ENCODE results near the gene IGSF21. TPM values are rescaled to one million over a fixed set of nuclear protein-coding genes. Genes with fewer than 3 reads are reported as not detected.
A peak's percentile ranks its signal among the peaks of the same experiment; 100 is the strongest.

The IGSF21 gene
- total and polyA plus RNA-seq, 12 donors: 0.18 to 16.4 (median 7.0) TPM

- intact Hi-C loops (cut with DNase I): loop anchor here in 1 of 2 donors (10.0 kb wide), 1 partner anchor 306 kb away; no protein-coding TSS in a partner anchor
- peaks cover 4% of the 10 kb centered on the region for H3K27me3 ChIP-seq
These were observed 122.7 kb downstream of the IGSF21 start for GRCh38 chr1:18230321-18230720.

GRCh38 chr1:18230840-18231239, 123.2 kb downstream of the IGSF21 start:
- Histone ChIP-seq H3K27me3 (peaks cover 4% of the 10 kb centered on the region), H3K4me1 (replicated peaks in 1 of 2) (no peaks in the 10 kb centered on the region), H3K4me3 (no peak overlapping the region), H3K27ac (no peak overlapping the region), H3K36me3 (replicated peaks in 1 of 2) (no peaks in the 10 kb centered on the region), H3K9me3 (replicated peaks in 1 of 3) (no peaks in the 10 kb centered on the region)
- 17 to 39% (median 22%) methylated on average over 3 to 9 of the region's 9 CpGs for WGBS, 4 donors
- intact Hi-C loops (cut with DNase I): loop anchor here in 1 of 2 donors (10.0 kb wide), 1 partner anchor 306 kb away; no protein-coding TSS in a partner anchor
- TF ChIP-seq POLR2A (IDR thresholded peaks at IDR 0.05) (no peak), CTCF (IDR thresholded peaks at IDR 0.05) (no peak)
- DNase-seq: no peak

More at GRCh38 chr1:18230321-18230720, 122.7 kb downstream of the IGSF21 start:
- no peak overlapping the region for H3K27ac ChIP-seq
- DNase-seq: no peak
- H3K4me1 ChIP-seq (replicated peaks in 1 of 2): no peaks in the 10 kb centered on the region
- H3K9me3 ChIP-seq (replicated peaks in 1 of 3): no peaks in the 10 kb centered on the region
- no peaks in the 10 kb centered on the region for H3K36me3 ChIP-seq (replicated peaks in 1 of 2)
- TF ChIP-seq POLR2A (IDR thresholded peaks at IDR 0.05) (no peak), CTCF (IDR thresholded peaks at IDR 0.05) (no peak)
- WGBS, 4 donors: 48 to 58% (median 53%) methylated on average over 6 of the region's 6 CpGs
- H3K4me3 ChIP-seq: no peak overlapping the region

GRCh38 chr1:18232052-18232451, 124.5 kb downstream of the IGSF21 start:
- no peak for TF ChIP-seq POLR2A (IDR thresholded peaks at IDR 0.05)
- peak in 1 of 6 experiments; percentile 23 for TF ChIP-seq CTCF (IDR thresholded peaks at IDR 0.05)
- Histone ChIP-seq H3K4me3 (no peak overlapping the region), H3K4me1 (replicated peaks in 1 of 2) (no peaks in the 10 kb centered on the region), H3K27me3 (peaks cover 4% of the 10 kb centered on the region), H3K9me3 (replicated peaks in 1 of 3) (no peaks in the 10 kb centered on the region), H3K27ac (no peak overlapping the region), H3K36me3 (replicated peaks in 1 of 2) (no peaks in the 10 kb centered on the region)
- intact Hi-C loops (cut with DNase I): loop anchor here in 1 of 2 donors (10.0 kb wide), 1 partner anchor 307 kb away; no protein-coding TSS in a partner anchor
- no peak for DNase-seq
- WGBS, 4 donors: 87 to 100% (median 100%) methylated on average over 1 of the region's 1 CpG

- WGBS, 4 donors: 77 to 89% (median 87%) methylated on average over 5 of the region's 5 CpGs
- Histone ChIP-seq H3K4me3 (no peak overlapping the region), H3K4me1 (replicated peaks in 1 of 2) (no peaks in the 10 kb centered on the region), H3K27me3 (peaks cover 4% of the 10 kb centered on the region), H3K9me3 (replicated peaks in 1 of 3) (no peaks in the 10 kb centered on the region), H3K36me3 (replicated peaks in 1 of 2) (no peaks in the 10 kb centered on the region), H3K27ac (no peak overlapping the region)
- intact Hi-C loops (cut with DNase I): loop anchor here in 1 of 2 donors (10.0 kb wide), 1 partner anchor 309 kb away; no protein-coding TSS in a partner anchor
- no peak for DNase-seq
- no peak for TF ChIP-seq CTCF (IDR thresholded peaks at IDR 0.05)
- no peak for TF ChIP-seq POLR2A (IDR thresholded peaks at IDR 0.05)
These were observed 125.7 kb downstream of the IGSF21 start for GRCh38 chr1:18233176-18233864.
